Mesothelial cell of epicardium (in vitro differentiated cells): ENCODE results near the gene SOX15. TPM values are rescaled to one million over a fixed set of nuclear protein-coding genes. Genes with fewer than 3 reads are reported as not detected.
A peak's percentile ranks its signal among the peaks of the same experiment; 100 is the strongest.

Experiments used
- DNase-seq, 2 experiments: peaks; one replicate each; pipeline ENCODE4 v3.0.0; 2021; ENCODE audit warnings: low spot score in 2 of 2; ENCODE audit not compliant: unreplicated experiment in 2 of 2
- H3K27ac Mint-ChIP-seq: 2 replicates; pipeline ENCODE4 v1.8.0; 2021; ENCODE audit warnings: mixed read lengths
- H3K27me3 Mint-ChIP-seq: 2 replicates; pipeline ENCODE4 v1.8.0; 2021; ENCODE audit warnings: low read depth, mixed read lengths
- H3K36me3 Mint-ChIP-seq: 2 replicates; pipeline ENCODE4 v1.8.0; 2021; ENCODE audit warnings: mixed read lengths
- H3K4me1 Mint-ChIP-seq: 2 replicates; pipeline ENCODE4 v1.8.0; 2021; ENCODE audit warnings: mixed read lengths
- H3K4me3 Mint-ChIP-seq: 2 replicates; pipeline ENCODE4 v1.8.0; 2021; ENCODE audit warnings: mild to moderate bottlenecking, moderate library complexity, mixed read lengths
- H3K9me3 Mint-ChIP-seq: 2 replicates; pipeline ENCODE4 v1.8.0; 2021; ENCODE audit warnings: mixed read lengths
- CTCF ChIP-seq: fragments of 200-600 bp; sonication (generic); IDR thresholded peaks from one replicate; pipeline ENCODE4 v1.5.0; 2021; ENCODE audit warnings: antibody characterized with exemption; ENCODE audit not compliant: unreplicated experiment
- total RNA-seq: library from RNA; stranded (reverse); gene quantifications from 3 replicates; pipeline ENCODE4 v1.2.1, GENCODE V29; 2021

The SOX15 gene
- total RNA-seq, 1 donor from 2014 or later: 2.3 TPM

DNA sequence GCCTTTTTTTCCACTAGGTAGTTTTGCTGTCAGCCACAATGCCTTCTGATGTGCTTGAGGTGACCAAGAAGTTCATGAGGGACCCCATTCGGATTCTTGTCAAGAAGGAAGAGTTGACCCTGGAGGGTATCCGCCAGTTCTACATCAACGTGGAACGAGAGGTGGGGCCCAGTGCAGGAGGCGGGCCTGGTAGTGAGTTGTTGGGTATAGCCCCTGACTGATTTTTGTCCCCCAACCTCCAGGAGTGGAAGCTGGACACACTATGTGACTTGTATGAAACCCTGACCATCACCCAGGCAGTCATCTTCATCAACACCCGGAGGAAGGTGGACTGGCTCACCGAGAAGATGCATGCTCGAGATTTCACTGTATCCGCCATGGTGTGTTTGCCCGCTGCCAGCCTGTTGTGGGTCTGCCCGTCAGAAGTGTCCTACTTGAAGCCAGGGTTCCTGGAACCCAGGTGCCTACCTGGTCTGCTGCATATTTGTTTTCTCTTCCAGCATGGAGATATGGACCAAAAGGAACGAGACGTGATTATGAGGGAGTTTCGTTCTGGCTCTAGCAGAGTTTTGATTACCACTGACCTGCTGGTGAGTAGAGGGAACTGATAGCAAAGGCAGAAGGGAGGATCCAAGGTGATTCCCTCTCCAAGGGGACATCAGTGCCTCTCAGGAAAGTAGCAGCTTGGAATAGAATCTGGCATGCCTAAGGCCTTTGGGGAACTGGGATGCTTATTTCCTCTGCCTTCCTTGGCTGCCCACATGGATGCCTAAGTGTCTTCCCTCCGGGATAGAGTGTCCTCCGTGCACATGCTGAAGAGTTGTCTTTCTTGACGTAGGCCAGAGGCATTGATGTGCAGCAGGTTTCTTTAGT is 12.3 kb downstream of the SOX15 start:
- H3K4me1 Mint-ChIP-seq: peaks cover 44% of the 10 kb centered on the region
- TF ChIP-seq CTCF: no peak
- H3K4me3 Mint-ChIP-seq: no peak overlapping the region
- no peaks in the 10 kb centered on the region for H3K27me3 Mint-ChIP-seq
- DNase-seq: no peak
- H3K36me3 Mint-ChIP-seq: peaks cover 44% of the 10 kb centered on the region
- peak overlapping the region; percentile 69 for H3K27ac Mint-ChIP-seq
- H3K9me3 Mint-ChIP-seq: no peaks in the 10 kb centered on the region

DNA sequence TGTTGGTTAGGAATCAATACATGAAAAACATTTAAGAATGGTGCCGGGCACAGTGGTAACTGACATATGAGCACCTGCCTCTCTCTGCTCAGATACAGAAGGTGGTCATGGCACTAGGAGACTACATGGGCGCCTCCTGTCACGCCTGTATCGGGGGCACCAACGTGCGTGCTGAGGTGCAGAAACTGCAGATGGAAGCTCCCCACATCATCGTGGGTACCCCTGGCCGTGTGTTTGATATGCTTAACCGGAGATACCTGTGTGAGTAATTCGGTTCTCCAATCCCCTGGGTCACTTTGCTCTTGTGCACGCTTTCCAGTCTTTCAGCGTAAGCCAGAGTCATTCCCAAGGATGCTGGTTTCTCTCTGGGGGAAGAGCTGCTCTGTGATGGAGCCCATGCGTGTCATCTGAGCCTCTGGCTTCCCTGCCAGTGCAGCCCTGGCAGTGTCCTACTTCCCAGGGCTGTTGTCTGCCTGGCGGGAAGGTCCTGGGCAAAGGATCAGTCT is 13.4 kb downstream of the SOX15 start:
- H3K27me3 Mint-ChIP-seq: no peaks in the 10 kb centered on the region
- peak overlapping the region; percentile 10 for H3K4me3 Mint-ChIP-seq
- H3K4me1 Mint-ChIP-seq: peaks cover 43% of the 10 kb centered on the region
- H3K27ac Mint-ChIP-seq: peak overlapping the region; percentile 71
- DNase-seq: no peak
- H3K36me3 Mint-ChIP-seq: peaks cover 44% of the 10 kb centered on the region
- no peaks in the 10 kb centered on the region for H3K9me3 Mint-ChIP-seq
- TF ChIP-seq CTCF: no peak

GRCh38 chr17:7575959-7576358 is 13.9 kb downstream of the SOX15 start:
- TF ChIP-seq CTCF: no peak
- Mint-ChIP-seq H3K4me1 (peaks cover 41% of the 10 kb centered on the region), H3K27ac (peak overlapping the region; percentile 71), H3K9me3 (no peaks in the 10 kb centered on the region), H3K27me3 (no peaks in the 10 kb centered on the region), H3K36me3 (peaks cover 42% of the 10 kb centered on the region), H3K4me3 (peak overlapping the region; percentile 30)
- DNase-seq: no peak

DNA sequence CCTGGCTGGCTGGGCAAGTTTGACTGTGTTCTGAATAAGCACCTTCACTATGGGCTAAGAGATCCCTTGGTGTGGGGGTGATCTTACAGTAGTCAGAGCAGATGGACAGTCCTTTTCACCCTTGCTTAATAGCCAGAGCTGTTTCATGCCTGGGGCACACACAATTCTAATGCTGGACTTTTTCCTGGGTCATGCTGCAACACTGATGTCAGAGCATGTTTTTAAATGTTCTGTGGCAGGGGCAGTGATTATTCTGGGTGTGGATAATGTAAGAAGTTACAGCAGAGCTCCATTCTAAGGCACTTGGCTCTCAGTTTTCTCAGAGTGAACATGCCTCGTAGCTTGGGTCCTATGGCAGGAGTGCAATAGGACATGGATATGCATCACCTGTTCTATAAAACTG is 14.4 kb downstream of the SOX15 start:
- peaks cover 37% of the 10 kb centered on the region for H3K4me1 Mint-ChIP-seq
- H3K9me3 Mint-ChIP-seq: no peaks in the 10 kb centered on the region
- DNase-seq: no peak
- no peaks in the 10 kb centered on the region for H3K27me3 Mint-ChIP-seq
- H3K36me3 Mint-ChIP-seq: peaks cover 40% of the 10 kb centered on the region
- TF ChIP-seq CTCF: no peak
- peak overlapping the region; percentile 98 for H3K4me3 Mint-ChIP-seq
- H3K27ac Mint-ChIP-seq: no peak overlapping the region

- Mint-ChIP-seq H3K4me1 (peaks cover 29% of the 10 kb centered on the region), H3K27me3 (no peaks in the 10 kb centered on the region), H3K27ac (peak overlapping the region; percentile 82), H3K9me3 (no peaks in the 10 kb centered on the region), H3K4me3 (peak overlapping the region; percentile 98), H3K36me3 (peaks cover 47% of the 10 kb centered on the region)
- DNase-seq: no peak
- TF ChIP-seq CTCF: no peak
Observed at GRCh38 chr17:7574176-7574953, 15.5 kb downstream of the SOX15 start.
